ENCODE data around the gene GRB14. TPM values are rescaled to one million over a fixed set of nuclear protein-coding genes. Genes with fewer than 3 reads are reported as not detected.
A peak's percentile ranks its signal among the peaks of the same experiment; 100 is the strongest.
"Not testable (repeated sequence)": the region's sequence is repeated elsewhere in the genome, so short reads cannot be mapped to it uniquely, and the experiment has no call there.

The GRB14 gene
- total and polyA plus RNA-seq, 8 donors: 4.1 to 75.4 (median 60.0) TPM

DNA sequence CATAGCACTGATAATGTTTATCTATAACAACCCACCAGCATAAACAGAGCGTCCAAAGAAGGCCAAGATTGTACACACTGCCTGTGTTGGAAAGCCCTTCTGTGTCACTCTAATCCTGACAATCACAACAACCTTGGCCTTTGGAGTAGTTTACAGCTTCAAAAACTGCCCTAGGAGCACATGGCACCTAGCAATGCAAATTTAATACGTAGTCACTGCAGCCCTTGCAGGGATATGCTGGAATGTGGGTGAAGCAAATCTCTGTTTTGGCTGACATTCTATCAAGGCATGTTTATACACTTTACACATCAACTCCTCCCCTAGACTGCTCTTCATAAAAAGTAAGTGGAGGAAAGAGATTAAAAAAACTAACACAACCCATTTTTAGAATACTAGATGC, 66.8 kb downstream of the GRB14 start:
- ATAC-seq (peak; percentile 71), DNase-seq (no peak)
- no peak overlapping the region for H3K4me3 ChIP-seq
- TF ChIP-seq, protein P1, sequence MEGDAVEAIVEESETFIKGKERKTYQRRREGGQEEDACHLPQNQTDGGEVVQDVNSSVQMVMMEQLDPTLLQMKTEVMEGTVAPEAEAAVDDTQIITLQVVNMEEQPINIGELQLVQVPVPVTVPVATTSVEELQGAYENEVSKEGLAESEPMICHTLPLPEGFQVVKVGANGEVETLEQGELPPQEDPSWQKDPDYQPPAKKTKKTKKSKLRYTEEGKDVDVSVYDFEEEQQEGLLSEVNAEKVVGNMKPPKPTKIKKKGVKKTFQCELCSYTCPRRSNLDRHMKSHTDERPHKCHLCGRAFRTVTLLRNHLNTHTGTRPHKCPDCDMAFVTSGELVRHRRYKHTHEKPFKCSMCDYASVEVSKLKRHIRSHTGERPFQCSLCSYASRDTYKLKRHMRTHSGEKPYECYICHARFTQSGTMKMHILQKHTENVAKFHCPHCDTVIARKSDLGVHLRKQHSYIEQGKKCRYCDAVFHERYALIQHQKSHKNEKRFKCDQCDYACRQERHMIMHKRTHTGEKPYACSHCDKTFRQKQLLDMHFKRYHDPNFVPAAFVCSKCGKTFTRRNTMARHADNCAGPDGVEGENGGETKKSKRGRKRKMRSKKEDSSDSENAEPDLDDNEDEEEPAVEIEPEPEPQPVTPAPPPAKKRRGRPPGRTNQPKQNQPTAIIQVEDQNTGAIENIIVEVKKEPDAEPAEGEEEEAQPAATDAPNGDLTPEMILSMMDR (IDR thresholded peaks at IDR 0.05): no peak
- no peaks in the 10 kb centered on the region for H3K4me1 ChIP-seq
- intact Hi-C loops (cut with DNase I): loop anchor here in 1 of 2 donors (10.0 kb wide), 1 partner anchor 150 kb away; no protein-coding TSS in a partner anchor
- H3K27me3 ChIP-seq: no peaks in the 10 kb centered on the region
- no peaks in the 10 kb centered on the region for H3K9me3 ChIP-seq
- H3K27ac ChIP-seq: no peak overlapping the region
- no peaks in the 10 kb centered on the region for H3K36me3 ChIP-seq

DNA sequence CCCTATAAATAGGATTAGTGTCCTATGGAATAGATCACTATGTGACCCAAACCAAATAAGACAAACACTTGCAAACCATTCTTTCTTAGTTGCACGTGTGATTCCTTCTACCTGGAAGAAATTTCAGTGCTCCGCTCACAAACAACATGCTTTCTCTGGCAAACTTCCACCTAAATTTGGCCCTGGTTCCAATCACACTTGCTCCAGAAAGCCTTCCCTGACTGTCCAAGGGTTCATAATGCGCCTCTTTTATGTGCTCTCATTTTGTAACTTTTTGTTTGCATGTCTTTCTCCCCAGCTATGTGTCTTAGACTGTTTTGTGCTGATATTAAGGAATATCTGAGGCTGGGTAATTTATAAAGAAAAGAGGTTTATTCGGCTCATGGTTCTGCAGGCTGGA, 69.8 kb downstream of the GRB14 start:
- TF ChIP-seq, protein P1 (IDR thresholded peaks at IDR 0.05): no peak
- Histone ChIP-seq H3K36me3 (no peaks in the 10 kb centered on the region), H3K9me3 (no peaks in the 10 kb centered on the region), H3K4me3 (no peak overlapping the region), H3K27me3 (no peaks in the 10 kb centered on the region), H3K4me1 (no peaks in the 10 kb centered on the region), H3K27ac (no peak overlapping the region)
- no peak for DNase-seq
- intact Hi-C loops (cut with DNase I): loop anchor here in 1 of 2 donors (10.0 kb wide), 1 partner anchor 153 kb away; no protein-coding TSS in a partner anchor
- ATAC-seq: no peak

DNA sequence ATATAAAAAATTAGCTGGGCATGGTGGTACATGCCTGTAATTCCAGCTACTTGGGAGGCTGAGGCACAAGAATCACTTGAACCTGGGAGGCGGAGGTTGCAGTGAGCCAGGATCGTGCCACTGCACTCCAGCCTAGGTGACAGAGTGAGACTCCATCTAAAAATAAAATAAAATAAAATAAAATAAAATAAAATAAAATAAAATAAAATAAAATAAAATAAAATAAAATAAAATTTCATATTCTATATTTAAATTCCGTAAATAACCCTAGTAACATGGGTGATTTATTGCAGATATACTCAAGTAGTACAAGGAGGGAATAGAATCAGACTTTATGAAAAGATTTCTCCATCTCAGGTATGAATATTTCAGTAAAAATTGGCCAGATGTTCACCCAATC, 71.6 kb downstream of the GRB14 start:
- intact Hi-C loops (cut with DNase I): loop anchor here in 1 of 2 donors (10.0 kb wide), 1 partner anchor 155 kb away; no protein-coding TSS in a partner anchor
- not testable (repeated sequence) for ATAC-seq, H3K4me1 ChIP-seq

DNA sequence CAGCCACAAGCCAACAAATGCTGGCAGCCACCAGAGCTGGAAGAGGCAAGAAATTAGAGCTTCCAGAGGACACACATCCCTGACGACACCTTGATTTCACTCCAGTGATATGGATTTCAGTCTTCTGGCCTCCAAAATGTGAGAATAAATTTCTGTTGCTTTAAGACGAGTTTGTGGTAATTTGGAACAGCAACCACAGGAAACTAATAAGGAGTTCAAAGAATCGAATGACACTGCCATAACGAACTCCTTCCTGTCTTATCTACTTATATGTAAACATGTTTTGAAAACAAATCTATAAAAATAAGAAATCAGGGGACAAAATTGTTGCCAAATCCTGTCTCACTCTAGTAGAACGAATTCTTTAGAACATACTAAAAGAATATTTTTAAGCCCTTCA, 75.8 kb downstream of the GRB14 start:
- intact Hi-C loops (cut with DNase I): no loop called here
- ATAC-seq (no peak), DNase-seq (no peak)
- Histone ChIP-seq H3K36me3 (no peaks in the 10 kb centered on the region), H3K27ac (no peak overlapping the region), H3K27me3 (no peaks in the 10 kb centered on the region), H3K9me3 (no peaks in the 10 kb centered on the region), H3K4me1 (no peaks in the 10 kb centered on the region), H3K4me3 (no peak overlapping the region)
- TF ChIP-seq, protein P1 (IDR thresholded peaks at IDR 0.05): no peak

More for the DNA sequence above, 71.6 kb downstream of the GRB14 start:
- not testable (repeated sequence) for H3K27me3 ChIP-seq, DNase-seq, H3K9me3 ChIP-seq, H3K36me3 ChIP-seq, H3K27ac ChIP-seq, H3K4me3 ChIP-seq

DNA sequence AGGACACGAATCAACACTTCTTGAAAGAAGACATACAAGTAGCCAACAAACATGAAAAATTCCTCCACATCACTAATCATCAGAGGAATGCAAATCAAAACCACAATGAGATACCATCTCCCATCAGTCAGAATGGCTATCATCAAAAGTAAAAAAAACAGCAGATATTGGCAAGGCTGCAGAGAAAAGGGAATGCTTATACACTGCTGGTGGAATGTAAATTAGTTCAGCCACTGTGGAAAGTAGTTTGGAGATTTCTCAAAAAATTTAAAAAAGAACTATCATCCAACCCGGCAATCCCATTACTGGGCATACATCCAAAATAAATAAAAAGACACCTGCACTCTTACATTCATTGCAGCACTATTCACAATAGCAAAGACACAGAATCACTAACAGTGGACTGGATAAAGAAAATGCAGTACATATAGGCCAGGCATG, 78.7 kb downstream of the GRB14 start:
- Histone ChIP-seq H3K4me3 (no peak overlapping the region), H3K27me3 (no peaks in the 10 kb centered on the region)
- peak; percentile 45 for ATAC-seq

More for the DNA sequence above, 78.7 kb downstream of the GRB14 start:
- intact Hi-C loops (cut with DNase I): no loop called here
- TF ChIP-seq, protein P1 (IDR thresholded peaks at IDR 0.05): no peak
- no peak for DNase-seq
- no peaks in the 10 kb centered on the region for H3K36me3 ChIP-seq
- no peak overlapping the region for H3K27ac ChIP-seq
- no peaks in the 10 kb centered on the region for H3K9me3 ChIP-seq
- H3K4me1 ChIP-seq: no peaks in the 10 kb centered on the region

Data from left lung (tissue), 10 donors.